Suprapubic skin (tissue), 3 donors: Measurements from ENCODE around the gene SPOP.

Source experiments
- CTCF ChIP-seq, 2 donors: fragments of 200-600 bp in 1 of 2; fragments of 450-650 bp in 1 of 2; sonication (generic) in 1 of 2; IDR thresholded peaks; one replicate each; pipeline ENCODE4 v1.5.1; 2016 to 2019; ENCODE audit warnings: antibody characterized with exemption in 2 of 2, mild to moderate bottlenecking in 1 of 2, moderate library complexity in 1 of 2
- POLR2AphosphoS5 ChIP-seq, 3 donors: sonication (generic); formaldehyde crosslinking; IDR thresholded peaks; one replicate each; pipeline ENCODE4 v1.6.1; 2017; ENCODE audit warnings: antibody characterized with exemption in 3 of 3

GRCh38 chr17:49688848-49689247 is 11.0 kb upstream of the SPOP start:
- TF ChIP-seq CTCF (IDR thresholded peaks at IDR 0.05) = no peak
- no peak for TF ChIP-seq POLR2AphosphoS5 (IDR thresholded peaks at IDR 0.05)
